NCI-H1092 (cell line): ENCODE measurements around the gene RNASET2.
"Not testable (repeated sequence)": the region's sequence is repeated elsewhere in the genome, so short reads cannot be mapped to it uniquely, and the experiment has no call there.

Source experiments
- DNase-seq: peaks from one replicate; lab custom pipeline; 2025; lab: John Stamatoyannopoulos, UW

RNASET2 gene

GRCh38 chr6:166903027-166903426 is 53.3 kb downstream of the RNASET2 start:
- DNase-seq, result no peak

GRCh38 chr6:166902211-166902755 is 54.1 kb downstream of the RNASET2 start:
- no peak for DNase-seq

DNA sequence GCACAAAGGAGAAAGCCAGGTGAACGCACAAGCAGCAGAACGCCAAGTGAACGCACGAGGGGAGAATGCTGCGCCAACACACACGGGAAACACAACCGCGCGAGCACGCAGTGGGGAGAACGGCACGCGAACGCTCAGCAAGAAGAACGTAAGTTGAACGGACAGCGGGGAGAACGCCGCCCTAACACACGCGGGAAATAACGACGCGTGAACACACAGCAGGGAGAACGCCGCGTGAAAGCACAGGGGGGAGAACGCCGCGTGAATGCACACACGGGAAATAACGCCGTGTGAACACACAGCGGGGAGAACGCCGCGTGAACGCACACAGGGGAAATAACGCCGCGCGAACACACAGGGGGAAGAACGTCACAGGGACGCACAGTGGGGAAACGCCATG is 54.7 kb downstream of the RNASET2 start:
- DNase-seq, result no peak

DNA sequence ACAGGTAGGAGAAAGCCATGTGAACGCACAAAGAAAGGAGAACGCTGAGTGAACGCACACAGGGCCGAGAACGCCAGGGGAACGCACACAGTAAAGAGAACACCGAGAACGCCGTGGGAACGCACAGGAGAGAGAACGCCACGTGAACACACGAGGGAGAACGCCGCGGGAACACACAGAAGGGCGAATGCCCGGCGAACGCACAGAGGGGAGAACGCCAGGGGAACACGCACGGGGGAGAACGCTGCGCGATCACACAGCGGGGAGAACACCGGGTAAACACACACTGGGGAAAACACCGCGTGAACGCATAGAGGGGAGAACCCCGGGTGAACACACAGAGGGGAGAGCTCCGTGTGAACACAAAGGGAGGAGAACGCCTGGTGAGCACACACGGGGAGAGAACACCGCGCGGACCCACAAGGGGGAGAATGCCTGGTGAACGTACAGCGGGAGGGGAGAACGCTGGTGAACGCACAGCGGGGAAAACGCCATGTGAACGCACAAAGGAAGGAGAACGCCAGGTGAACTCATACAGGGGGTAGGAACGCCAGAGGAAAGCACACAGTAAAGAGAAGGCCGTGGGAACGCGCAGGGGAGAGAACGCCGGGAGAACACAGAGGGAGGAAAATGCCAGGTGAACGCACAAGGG is 55.3 kb downstream of the RNASET2 start:
- no peak for DNase-seq

- no peak for DNase-seq
Measured at GRCh38 chr6:166900130-166900708, 56.1 kb downstream of the RNASET2 start.

GRCh38 chr6:166898910-166899309 is 57.4 kb downstream of the RNASET2 start:
- DNase-seq, result no peak

DNA sequence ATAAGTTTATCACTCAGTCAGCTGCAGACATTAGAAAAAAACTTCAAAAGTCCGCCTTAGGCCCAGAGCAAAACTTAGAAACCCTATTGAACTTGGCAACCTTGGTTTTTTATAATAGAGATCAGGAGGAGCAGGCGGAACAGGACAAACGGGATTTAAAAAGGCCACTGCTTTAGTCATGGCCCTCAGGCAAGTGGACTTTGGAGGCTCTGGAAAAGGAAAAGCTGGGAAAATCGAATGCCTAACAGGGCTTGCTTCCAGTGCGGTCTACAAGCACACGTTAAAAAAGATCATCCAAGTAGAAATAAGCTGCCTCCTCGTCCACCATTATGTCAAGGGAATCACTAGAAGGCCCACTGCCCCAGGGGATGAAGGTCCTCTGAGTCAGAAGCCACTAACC is 61.7 kb downstream of the RNASET2 start:
- DNase-seq, result not testable (repeated sequence)

DNA sequence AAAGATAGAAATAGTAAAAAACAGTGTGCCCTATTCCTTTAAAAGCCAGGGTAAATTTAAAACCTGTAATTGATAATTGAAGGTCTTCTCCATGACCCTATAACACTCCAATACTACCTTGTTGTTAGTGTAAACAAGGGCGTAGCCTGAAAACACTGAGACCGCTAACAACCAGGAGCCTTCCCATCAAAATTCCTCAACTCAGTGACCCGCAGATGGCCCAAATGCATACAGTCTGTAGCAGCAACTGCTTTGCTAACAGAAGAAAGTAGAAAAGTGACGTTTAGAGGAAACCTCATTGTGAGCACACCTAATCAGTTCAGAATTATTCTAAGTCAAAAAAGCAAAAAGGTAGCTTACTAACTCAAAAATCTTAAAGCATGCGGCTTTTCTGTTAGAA is 63.9 kb downstream of the RNASET2 start:
- not testable (repeated sequence) for DNase-seq

DNA sequence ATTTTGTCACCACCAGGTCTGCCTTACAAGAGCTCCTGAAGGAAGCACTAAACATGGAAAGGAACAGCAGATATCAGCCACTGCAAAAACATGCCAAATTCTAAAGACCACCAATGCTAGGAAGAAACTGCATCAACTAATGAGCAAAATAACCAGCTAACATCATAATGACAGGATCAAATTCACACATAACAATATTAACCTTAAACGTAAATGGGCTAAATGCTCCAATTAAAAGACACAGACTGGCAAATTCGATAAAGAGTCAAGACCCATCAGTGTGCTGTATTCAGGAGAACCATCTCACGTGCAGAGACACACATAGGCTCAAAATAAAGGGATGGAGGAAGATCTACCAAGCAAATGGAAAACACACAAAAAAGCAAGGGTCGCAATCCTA is 69.6 kb downstream of the RNASET2 start:
- DNase-seq, result not testable (repeated sequence)

GRCh38 chr6:166884958-166885357 is 71.4 kb downstream of the RNASET2 start:
- DNase-seq, result not testable (repeated sequence)

DNA sequence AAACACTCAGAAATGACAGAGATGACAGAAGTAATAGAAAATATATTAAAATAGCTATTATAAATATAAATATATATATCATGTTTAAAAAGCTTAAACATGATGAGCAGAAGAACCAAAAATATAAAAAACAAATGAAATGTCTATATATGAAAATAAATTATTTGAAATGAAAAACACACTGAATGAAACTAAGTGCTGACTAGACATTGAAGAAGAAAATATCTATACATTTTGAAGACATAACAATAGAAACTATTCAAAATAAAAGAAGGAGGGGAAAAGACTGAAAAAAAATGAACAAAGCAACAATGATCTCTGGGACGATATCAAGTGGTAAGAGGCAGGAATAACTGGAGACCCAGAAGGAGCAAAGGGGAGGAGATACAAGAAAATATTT is 76.8 kb downstream of the RNASET2 start:
- DNase-seq, result no peak
